Inflammatory macrophage treated with lipopolysaccharide for 4 hours (primary cell): ENCODE measurements around the gene RPL19.

Source experiments
- DNase-seq: peaks from one replicate; pipeline ENCODE4 v3.0.0-alpha.2; 2020

The RPL19 gene

DNA sequence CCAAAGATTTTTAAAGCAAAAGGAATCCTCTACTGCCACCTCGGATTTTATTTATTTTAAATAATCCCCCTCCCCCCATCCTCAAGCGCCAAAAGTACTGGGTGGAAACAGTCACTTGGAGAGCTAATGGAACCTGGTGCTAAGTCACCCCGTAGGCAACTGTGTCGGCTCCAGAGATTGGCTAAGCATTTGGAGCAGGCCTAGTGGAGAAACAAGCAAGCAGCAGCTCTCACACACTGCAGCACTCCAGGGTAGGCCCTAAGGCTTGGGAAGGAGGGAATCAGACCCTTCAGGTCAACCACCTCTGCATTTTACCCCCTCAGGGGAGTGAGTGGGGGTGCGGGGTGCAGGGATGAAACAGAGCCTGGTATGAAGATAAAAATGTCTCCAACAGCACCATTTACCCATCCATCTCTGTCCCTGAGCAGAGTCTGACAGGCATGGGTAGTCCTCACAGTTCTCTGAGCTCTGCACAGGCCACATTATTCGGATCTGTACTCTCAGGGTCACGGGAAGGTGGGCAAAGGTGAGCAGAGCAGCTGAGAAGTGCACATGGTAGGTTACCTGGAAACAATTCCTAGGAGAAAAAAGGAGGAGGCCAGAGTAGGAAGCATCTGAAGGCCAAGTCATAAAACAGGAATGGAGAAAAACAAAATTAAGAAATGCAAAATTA lies 52.8 kb downstream of the RPL19 start:
- no peak for DNase-seq
